GM21737 (cell line): ENCODE results near the gene BCO1.

Source experiments
- ATAC-seq: cut with Tn5 transposase; IDR thresholded peaks from one replicate; pipeline ENCODE4 v1.9.1; 2021; ENCODE audit warnings: mild to moderate bottlenecking, moderate library complexity; ENCODE audit not compliant: unreplicated experiment

The BCO1 gene

GRCh38 chr16:81315271-81316175 is 77.0 kb downstream of the BCO1 start:
- peak; percentile 21 for ATAC-seq

GRCh38 chr16:81316176-81316496 is 77.6 kb downstream of the BCO1 start:
- ATAC-seq = no peak

GRCh38 chr16:81318711-81319110 is 80.2 kb downstream of the BCO1 start:
- ATAC-seq = no peak

- no peak for ATAC-seq
These were observed 80.9 kb downstream of the BCO1 start for GRCh38 chr16:81319221-81319912.

- no peak for ATAC-seq
These were observed 82.5 kb downstream of the BCO1 start for GRCh38 chr16:81321039-81321438.

GRCh38 chr16:81321536-81321935 is 83.0 kb downstream of the BCO1 start:
- ATAC-seq = no peak

- ATAC-seq = no peak
These were observed 86.3 kb downstream of the BCO1 start for GRCh38 chr16:81324808-81325207.

GRCh38 chr16:81327011-81327410 is 88.5 kb downstream of the BCO1 start:
- ATAC-seq = no peak

- ATAC-seq = no peak
These were observed 89.1 kb downstream of the BCO1 start for GRCh38 chr16:81327447-81328196.

GRCh38 chr16:81329947-81330346 is 91.5 kb downstream of the BCO1 start:
- ATAC-seq = no peak

GRCh38 chr16:81333356-81333755 is 94.9 kb downstream of the BCO1 start:
- ATAC-seq = no peak

GRCh38 chr16:81335669-81336068 is 97.2 kb downstream of the BCO1 start:
- ATAC-seq = no peak

GRCh38 chr16:81337097-81337496 is 98.6 kb downstream of the BCO1 start:
- no peak for ATAC-seq
